ENCODE measurements around the gene ERN1.

The ERN1 gene

DNA sequence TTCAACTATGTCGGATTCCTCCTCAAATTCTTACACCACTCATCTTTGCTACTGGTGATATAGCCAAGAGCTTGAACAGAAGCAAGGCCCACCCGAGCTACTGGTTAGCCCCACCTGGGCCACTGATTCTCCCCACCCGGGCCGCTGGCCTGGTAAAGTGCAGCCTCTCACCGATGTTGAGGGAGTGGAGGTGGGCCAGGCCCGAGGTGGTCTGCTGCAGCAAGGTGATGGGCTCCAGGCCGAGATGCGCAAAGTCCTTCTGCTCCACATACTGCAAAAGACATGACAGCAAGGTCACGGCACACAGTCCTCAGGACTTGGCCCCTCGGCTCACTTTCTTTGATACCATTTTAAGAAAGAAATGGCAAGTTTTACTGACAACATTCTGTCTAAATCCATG, 76.8 kb downstream of the ERN1 start:
- no peak for DNase-seq (ENCODE audit: low read depth)
- no peak overlapping the region for H3K4me3 ChIP-seq (ENCODE audit: control insufficient read depth, low read depth, low read length)
- TF ChIP-seq, protein P1, sequence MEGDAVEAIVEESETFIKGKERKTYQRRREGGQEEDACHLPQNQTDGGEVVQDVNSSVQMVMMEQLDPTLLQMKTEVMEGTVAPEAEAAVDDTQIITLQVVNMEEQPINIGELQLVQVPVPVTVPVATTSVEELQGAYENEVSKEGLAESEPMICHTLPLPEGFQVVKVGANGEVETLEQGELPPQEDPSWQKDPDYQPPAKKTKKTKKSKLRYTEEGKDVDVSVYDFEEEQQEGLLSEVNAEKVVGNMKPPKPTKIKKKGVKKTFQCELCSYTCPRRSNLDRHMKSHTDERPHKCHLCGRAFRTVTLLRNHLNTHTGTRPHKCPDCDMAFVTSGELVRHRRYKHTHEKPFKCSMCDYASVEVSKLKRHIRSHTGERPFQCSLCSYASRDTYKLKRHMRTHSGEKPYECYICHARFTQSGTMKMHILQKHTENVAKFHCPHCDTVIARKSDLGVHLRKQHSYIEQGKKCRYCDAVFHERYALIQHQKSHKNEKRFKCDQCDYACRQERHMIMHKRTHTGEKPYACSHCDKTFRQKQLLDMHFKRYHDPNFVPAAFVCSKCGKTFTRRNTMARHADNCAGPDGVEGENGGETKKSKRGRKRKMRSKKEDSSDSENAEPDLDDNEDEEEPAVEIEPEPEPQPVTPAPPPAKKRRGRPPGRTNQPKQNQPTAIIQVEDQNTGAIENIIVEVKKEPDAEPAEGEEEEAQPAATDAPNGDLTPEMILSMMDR (IDR thresholded peaks at IDR 0.05; ENCODE audit: control insufficient read depth, insufficient read depth, low read depth, low read length, missing control alignments), result no peak

DNA sequence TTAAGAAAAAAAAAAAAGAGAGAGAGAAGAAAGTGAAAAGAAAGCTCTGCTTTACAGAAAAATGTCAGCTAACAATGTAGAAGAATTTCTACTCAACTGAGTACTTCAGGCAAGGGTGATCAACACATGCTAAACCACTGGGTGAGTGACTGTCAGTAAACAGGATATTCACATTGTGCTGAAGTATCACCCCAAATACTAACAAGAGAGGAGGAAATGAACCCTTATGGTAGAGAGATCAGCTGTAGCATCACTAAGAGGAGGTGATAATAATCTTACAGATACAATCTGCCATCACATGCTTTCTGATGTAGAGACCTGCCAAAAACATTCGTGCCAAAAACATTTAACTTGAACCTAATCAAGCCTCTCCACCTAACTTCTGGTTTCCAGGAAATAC, 78.8 kb downstream of the ERN1 start:
- TF ChIP-seq, protein P1 (IDR thresholded peaks at IDR 0.05; ENCODE audit: control insufficient read depth, insufficient read depth, low read depth, low read length, missing control alignments), result no peak
- no peak for DNase-seq (ENCODE audit: low read depth)
- no peak overlapping the region for H3K4me3 ChIP-seq (ENCODE audit: control insufficient read depth, low read depth, low read length)

DNA sequence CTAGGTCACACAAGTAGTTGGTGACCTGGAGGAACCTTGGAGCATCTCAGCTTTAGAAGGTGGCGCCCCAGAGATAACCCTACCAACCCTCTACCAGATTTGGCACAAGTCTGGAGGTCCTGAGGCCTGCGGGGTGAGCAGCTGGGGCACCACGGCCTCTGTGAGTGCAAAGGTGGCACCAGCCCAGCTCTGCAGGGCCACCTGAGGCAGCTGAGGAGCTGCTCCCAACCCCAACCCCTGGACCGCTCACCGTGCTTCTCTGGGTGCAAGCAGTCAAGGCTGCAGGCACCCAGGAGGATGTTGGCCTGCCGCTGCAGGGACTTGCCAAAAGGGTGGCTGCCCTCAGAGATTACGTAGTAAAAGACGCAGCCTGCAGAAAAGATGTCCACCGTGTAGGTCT, 81.1 kb downstream of the ERN1 start:
- DNase-seq (ENCODE audit: low read depth), result no peak
- no peak overlapping the region for H3K4me3 ChIP-seq (ENCODE audit: control insufficient read depth, low read depth, low read length)
- TF ChIP-seq, protein P1 (IDR thresholded peaks at IDR 0.05; ENCODE audit: control insufficient read depth, insufficient read depth, low read depth, low read length, missing control alignments), result no peak

DNA sequence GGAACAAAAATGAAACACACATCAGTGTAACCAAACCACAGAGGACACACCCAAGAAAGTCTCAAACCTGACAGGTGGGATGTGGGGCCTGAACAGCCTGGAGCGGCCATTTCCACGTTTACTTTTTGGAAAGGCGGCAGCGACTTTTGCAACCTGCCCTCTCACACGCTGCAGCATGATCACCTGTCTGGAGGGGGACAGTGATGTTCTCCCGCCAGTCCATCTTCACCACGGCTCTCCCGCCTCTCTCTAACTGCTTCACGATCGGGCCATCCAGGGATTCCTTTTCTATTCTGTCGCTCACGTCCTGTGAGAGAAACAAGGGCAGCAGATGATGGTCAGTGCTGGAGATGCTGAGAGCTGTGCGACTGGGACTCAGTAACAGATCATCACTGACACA, 84.8 kb downstream of the ERN1 start:
- TF ChIP-seq, protein P1 (IDR thresholded peaks at IDR 0.05; ENCODE audit: control insufficient read depth, insufficient read depth, low read depth, low read length, missing control alignments), result no peak
- H3K4me3 ChIP-seq (ENCODE audit: control insufficient read depth, low read depth, low read length), result no peak overlapping the region
- no peak for DNase-seq (ENCODE audit: low read depth)

DNA sequence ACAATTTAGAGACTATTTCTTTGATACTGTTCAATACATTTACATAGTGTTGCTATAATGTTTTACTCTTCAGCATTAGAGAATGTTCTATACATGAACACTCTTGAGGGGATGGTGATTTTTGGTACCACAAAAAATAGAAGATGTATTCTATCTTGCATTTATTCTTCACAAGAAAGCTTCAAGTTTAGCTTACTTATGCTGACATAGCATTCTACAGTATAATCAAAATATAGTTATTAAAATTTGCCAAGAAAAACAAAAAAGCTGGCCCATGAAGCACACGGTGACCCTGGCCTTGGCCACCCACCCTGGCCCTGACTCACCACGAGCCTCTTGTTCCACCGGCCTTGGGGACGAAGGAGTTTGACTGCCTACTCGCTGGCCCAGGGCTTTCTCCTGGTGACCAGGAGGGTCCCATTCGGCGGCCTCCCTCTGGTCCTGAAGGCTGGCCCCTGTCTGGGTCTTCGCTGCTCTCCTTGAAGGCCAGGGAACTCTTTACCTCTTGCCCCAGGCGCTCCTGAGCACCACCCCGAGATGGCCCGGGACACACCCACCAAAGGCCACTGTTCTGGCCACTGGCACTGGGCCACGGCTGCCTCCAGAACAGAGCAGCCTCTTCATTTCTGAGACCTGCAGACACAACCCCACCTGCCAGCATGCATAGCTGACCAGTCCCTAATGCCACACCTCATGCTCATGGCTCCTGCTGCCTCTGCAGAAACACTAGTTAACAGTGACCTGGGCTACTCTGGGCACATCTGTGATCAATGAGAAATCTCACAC, 87.1 kb downstream of the ERN1 start:
- H3K4me3 ChIP-seq (ENCODE audit: control insufficient read depth, low read depth, low read length), result no peak overlapping the region
- TF ChIP-seq, protein P1 (IDR thresholded peaks at IDR 0.05; ENCODE audit: control insufficient read depth, insufficient read depth, low read depth, low read length, missing control alignments), result no peak
- no peak for DNase-seq (ENCODE audit: low read depth)

DNA sequence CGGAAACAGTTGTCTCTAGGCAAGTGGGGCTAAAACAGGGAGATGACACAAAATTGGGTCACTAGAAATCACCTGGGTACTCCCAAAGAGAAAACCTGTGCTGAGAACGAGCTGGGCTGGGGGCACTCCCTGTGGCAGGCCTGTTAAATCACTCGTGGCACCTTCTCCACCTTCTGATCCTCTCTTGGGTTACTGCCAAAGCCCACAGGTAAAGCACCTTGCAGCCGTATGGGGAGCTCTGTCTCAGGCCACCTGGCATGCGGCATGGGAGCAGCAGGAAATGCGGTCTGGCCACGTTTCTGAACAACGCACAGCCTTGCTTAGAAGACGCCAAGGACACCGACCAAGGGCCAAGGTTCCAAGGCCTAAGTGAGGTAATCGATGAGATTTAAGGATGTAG, 88.0 kb downstream of the ERN1 start:
- TF ChIP-seq, protein P1 (IDR thresholded peaks at IDR 0.05; ENCODE audit: control insufficient read depth, insufficient read depth, low read depth, low read length, missing control alignments), result no peak
- DNase-seq (ENCODE audit: low read depth), result no peak
- no peak overlapping the region for H3K4me3 ChIP-seq (ENCODE audit: control insufficient read depth, low read depth, low read length)
